ENCODE data around the gene ANKRD65.
"Not testable (repeated sequence)": the region's sequence is repeated elsewhere in the genome, so short reads cannot be mapped to it uniquely, and the experiment has no call there.

ANKRD65 gene

DNA sequence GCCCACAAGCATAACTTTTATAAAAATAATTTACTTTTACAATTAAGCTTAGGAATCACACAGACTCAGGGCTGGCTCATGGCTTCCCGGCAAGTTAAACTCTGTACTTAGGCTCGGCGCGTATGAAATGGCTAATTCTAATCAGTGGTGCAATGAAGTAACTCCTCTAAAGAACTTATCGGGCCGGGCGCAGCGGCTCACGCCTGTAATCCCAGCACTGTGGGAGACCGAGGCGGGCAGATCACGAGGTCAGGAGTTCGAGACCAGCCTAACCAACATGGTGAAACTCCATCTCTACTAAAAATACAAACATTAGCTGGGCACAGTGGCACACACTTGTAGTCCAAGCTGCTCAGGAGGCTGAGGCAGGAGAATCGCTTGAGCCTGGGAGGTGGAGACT lies 51.0 kb downstream of the ANKRD65 start:
- not testable (repeated sequence) for DNase-seq (ENCODE audit: low spot score)

Data from cerebellar cortex (tissue), 1 donor.